ENCODE results near the gene PAIP1.
"Not testable (repeated sequence)": the region's sequence is repeated elsewhere in the genome, so short reads cannot be mapped to it uniquely, and the experiment has no call there.

The PAIP1 gene

GRCh38 chr5:43570450-43571158, 13.7 kb upstream of the PAIP1 start:
- DNase-seq, result no peak

DNA sequence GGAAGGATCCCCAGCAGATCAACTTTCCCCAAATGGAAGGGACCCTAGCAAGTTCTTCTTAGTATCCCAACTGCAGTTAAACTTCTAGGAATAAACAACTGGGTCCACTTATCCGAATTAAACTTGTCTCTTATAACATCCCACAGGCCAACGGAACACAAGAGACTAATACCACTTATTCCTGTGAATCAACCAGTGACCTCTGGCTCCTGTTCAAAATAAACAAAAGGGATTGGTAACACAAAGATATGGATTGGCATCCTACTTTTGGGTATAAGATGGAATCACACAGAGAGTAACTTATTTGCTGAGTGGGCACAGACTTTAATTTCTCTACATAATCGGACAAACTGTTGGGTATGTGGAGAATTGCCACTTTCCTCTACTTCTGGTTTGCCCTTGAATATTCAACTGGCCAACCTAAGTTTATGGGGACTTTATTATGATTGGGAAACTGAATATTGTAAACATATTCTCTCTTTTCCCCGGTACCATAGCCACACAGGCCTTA, 12.4 kb upstream of the PAIP1 start:
- DNase-seq, result no peak

- DNase-seq, result no peak
Measured at GRCh38 chr5:43567967-43568366, 11.1 kb upstream of the PAIP1 start.

DNA sequence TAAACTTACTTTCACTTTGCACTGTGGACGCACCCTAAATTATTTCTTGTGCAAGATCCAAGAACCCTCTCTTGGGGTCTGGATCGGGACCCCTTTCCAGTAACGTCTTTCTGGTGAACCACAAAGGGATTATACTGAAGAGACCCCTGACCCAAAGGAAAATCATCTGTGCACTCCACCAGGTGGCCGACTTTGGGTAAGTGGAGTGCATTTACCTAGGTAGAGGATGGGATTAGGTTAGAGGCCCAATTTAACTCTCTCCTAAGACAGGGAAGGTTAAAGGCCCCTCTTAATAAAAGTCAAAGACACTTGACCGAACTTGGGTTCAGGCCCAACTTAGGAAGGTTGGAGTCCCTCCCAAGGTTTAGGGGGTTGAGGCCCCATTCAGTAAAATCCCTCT, 8.2 kb upstream of the PAIP1 start:
- no peak for DNase-seq

DNA sequence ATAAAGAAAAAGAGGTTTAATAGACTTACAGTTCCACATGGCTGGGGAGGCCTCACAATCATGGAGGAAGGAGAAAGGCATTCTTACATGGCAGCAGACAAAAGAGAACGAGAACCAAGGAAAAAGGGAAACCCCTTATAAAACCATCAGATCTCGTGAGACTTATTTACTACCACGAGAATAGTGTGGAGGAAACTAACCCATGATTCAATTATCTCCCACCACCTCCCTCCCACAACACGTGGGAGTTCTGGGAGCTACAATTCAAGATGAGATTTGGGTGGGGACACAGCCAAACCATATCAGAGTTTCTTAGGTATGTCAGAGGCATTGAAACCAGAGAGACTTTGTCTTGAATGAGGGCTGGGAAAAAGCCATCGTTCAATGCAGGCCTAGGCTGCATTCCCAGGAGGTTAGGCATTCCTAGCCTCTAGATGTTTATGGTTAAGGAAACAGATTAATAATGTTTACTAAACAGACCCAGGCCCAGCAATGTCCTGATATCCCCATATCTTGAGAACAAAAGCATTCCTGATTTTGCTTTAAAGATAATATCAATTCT, 7.5 kb upstream of the PAIP1 start:
- DNase-seq, result no peak

DNA sequence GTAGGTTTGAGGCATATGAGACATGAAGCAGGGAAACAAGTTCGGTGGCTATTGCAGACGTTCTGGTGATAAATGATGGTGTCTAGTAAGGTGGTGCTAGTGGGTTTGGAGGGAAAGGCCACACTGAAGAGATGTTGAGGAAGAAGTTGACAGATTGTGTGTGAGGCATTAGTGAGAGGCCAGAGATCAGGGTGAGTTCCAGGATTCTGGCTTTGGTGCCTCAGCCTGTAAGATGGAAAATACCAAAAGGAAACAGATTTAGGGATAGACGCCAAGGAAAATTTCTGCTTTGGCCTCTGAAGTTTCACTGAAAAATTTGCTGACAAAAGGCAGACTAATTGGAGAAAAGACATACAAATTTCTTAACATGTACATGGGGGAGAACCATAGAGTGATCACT, 6.4 kb upstream of the PAIP1 start:
- no peak for DNase-seq

GRCh38 chr5:43561356-43561755, 4.5 kb upstream of the PAIP1 start:
- no peak for DNase-seq

- DNase-seq, result no peak
Measured at GRCh38 chr5:43560128-43560527, 3.3 kb upstream of the PAIP1 start.

- DNase-seq, result not testable (repeated sequence)
Measured at GRCh38 chr5:43556607-43556856, 345 bp downstream of the PAIP1 start.

- DNase-seq, result peak; percentile 44
Measured at GRCh38 chr5:43555895-43556606, 826 bp downstream of the PAIP1 start.

GRCh38 chr5:43554497-43554896, 2.4 kb downstream of the PAIP1 start:
- DNase-seq, result no peak

GRCh38 chr5:43553381-43553780, 3.5 kb downstream of the PAIP1 start:
- no peak for DNase-seq

GRCh38 chr5:43551731-43552130, 5.1 kb downstream of the PAIP1 start:
- no peak for DNase-seq

GRCh38 chr5:43549272-43549671, 7.6 kb downstream of the PAIP1 start:
- not testable (repeated sequence) for DNase-seq

DNA sequence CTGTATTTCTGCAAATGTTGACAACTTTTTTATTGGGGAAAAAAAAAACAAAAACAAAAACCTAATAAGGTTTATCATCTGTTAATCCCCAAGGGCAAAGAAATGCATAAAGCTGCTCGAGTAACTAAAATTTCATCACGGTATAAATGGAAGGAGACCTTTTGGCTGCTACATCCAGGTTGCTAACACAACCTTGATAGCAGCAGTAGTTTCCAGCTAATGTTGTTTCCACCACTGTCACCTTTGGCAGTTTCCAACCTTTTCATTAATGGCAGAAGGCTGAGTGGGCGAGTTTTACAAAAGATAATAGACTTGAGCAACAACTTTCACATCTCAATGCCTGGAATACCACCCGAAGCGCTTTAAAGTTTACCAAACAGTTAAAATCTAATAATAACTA, 8.5 kb downstream of the PAIP1 start:
- DNase-seq, result no peak

DNA sequence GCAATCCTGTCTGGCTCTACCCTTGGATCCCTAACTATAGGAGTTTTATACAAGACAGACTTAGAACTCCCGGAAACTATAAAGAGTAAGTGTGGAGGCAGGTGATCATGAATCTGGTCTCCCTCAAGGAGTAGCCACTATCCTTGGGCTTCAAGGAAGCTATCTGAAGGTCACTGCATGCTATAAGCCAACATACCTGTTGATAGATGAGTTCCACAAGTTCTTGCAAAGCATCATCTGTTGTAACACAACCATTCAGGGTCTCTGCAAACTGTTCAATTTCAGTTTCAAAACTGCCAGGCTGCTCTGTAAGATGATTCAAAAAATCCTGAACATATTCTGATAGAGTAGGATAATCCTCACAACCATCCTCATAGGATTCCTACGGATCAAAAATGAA, 9.3 kb downstream of the PAIP1 start:
- no peak for DNase-seq

DNA sequence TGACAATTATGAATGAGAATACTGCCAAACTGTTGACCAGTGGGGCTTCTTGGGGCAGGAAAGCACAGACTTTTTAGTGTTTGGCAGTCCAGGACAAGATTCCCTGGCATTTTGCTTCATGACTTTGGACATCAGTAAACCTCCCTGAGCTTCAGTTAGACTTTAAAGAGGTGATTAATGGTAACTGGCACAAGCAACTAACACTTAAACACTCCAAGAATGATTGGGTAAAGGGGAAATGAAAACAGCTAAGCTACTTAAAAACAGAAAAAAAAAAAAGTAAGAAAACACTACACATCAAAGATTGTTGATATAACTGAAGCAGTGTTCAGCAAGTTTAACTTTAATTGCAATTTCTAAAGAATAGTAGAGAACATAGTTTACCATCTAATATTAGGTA, 13.4 kb downstream of the PAIP1 start:
- no peak for DNase-seq

DNA sequence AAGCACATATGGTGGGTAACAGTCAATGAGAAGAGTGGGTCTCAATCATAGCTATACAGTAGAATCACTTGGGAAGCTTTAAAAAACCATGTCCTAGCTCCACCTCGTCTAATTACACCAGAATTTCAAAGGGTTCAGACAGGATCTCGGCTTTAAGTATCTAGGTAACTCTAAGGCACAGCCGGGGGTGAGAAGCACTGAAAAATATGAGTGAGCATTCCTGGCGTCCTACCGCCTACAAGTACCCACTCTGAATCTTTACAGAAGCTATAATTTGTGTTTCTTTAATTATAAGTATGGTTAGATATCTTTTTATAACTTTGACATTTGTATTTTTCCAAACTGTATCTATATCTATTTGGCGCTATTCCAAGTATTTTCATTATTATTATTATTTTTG, 16.1 kb downstream of the PAIP1 start:
- DNase-seq, result no peak

DNA sequence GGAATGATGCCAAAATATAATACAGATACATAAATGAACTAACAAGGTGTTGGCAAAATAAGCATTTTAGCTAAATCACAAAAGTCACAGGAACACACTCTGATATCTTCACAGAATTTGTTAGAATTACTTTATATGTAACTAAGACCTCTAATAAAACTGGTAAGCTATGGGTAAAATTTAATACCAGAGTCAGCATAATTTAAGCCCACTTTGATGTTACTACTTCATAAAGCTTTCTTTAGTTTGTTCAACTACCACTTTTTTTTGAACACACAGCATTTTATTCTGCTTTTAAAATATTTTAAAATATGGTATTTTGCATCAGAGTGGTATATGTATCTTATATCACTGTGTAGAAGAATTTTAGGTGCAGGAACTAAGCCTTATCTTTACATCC, 19.9 kb downstream of the PAIP1 start:
- DNase-seq, result no peak

DNA sequence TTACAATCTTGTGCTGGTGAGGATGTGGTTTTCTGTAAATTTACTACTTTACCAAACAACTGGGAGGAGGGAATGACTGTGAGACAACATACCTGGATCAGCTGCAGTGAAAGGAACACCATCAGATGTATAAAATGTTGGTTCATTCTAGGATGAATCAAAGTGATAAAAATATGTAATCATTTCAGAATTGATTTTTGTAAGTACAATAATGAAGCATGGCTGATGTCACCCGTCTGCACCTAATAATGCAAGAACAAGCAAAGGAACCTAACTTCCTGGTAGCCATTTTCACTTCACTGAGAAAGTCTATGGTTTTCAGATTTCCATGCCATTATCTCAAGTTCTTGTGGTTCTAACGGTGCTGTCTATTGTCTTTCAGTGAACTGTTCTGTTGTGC, 23.2 kb downstream of the PAIP1 start:
- DNase-seq, result peak; percentile 16

DNA sequence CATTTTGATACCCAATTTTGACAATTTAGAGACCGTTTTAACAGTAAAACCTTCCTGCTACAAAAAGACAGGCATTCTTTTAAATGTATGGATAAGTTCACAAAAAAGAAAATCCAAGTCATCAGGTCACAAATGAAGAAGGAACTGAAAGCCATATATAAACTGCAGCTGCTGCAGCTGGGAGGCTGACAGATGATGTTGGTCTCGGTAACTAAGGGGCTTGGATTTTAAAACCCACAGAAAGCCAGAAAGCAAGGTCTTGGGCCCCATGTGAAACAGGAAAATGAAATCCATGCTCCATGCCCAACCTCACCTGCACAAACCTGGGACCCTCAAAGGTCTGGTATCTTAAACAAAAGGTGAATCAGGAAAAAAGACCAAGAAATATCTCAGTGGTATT, 26.2 kb downstream of the PAIP1 start:
- DNase-seq, result no peak

- DNase-seq, result no peak
Measured at GRCh38 chr5:43523662-43524072, 33.2 kb downstream of the PAIP1 start.

DNA sequence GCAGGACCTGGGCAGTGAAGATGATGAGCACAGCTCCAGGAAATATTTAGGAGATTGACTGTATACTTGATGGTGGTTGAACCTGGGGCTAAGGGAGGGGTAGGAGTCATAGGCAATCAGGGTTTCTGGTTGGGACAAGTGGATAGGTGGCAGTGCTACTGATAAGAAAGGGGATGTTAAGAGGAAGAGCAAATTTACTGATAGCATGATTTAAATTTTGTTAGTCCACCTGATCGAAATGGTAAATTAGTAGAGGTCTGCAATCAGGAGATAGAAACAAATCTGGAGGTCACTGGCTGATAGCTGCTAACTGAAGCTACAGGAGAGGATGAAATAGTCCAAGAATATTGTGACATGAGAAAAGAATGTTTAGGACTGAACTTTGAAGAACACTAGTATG, 36.3 kb downstream of the PAIP1 start:
- DNase-seq, result no peak

DNA sequence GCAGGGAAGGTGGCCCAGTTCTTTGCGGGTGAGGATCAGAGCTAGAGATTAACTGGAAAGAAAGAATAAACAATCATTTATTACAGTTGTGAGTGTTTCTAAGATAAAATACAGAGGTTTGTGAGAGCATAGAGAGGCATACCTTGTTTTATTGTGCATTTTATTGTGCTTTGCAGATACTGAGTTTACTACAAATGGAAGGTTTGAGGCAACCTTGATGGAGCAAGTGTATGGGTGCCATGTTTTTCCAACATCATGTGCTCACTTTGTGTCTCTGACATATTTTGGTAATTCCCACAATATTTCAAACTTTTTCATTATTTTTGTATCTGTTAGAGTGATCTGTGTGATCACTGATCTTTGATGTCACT, 41.2 kb downstream of the PAIP1 start:
- DNase-seq, result no peak

All from stimulated activated CD4-positive, alpha-beta T cell treated with anti-CD3 and anti-CD28 coated beads, Interleukin-1b, Interleukin-23, amount 100 ng/mL, for 48 hours (primary cell).